Right atrium auricular region (tissue), 2 donors: ENCODE measurements around the gene CTRB1. TPM values are rescaled to one million over a fixed set of nuclear protein-coding genes. Genes with fewer than 3 reads are reported as not detected.

Experiments used
- DNase-seq: peaks from one replicate; pipeline ENCODE4 v3.0.0-alpha.2; 2019; ENCODE audit warnings: low spot score
- H3K27ac ChIP-seq, 2 donors: fragments of 200-600 bp; sonication (generic); 1 replicate in 1 of 2; 2 replicates in 1 of 2; pipeline ENCODE4 v1.5.1; 2016 to 2019
- H3K27me3 ChIP-seq, 2 donors: fragments of 200-600 bp; sonication (generic); one replicate each; pipeline versions ENCODE4 v1.5.1 to v1.6.0; 2017 to 2019
- H3K36me3 ChIP-seq: fragments of 200-600 bp; sonication (generic); one replicate; pipeline ENCODE4 v1.5.1; 2016
- H3K4me1 ChIP-seq, 2 donors: fragments of 200-600 bp; sonication (generic); one replicate each; pipeline versions ENCODE4 v1.5.1 to v1.6.0; 2017 to 2019
- H3K4me3 ChIP-seq, 2 donors: fragments of 200-600 bp; sonication (generic); 1 replicate in 1 of 2; 2 replicates in 1 of 2; pipeline ENCODE4 v1.5.1; 2017 to 2019; ENCODE audit warnings: mild to moderate bottlenecking in 1 of 2, moderate library complexity in 1 of 2
- H3K9me3 ChIP-seq, 2 donors: fragments of 200-600 bp; sonication (generic); one replicate each; pipeline ENCODE4 v1.5.1; 2019
- total RNA-seq, 2 donors: library from RNA; depleted of rRNA; stranded (reverse); fragments of >200 nt; gene quantifications; one replicate each; pipeline ENCODE4 v1.1.0, GENCODE V29; 2016
- TF ChIP-seq, protein P1 (sequence below), 2 donors: fragments of 200-600 bp; sonication (generic); IDR thresholded peaks; one replicate each; pipeline ENCODE4 v1.5.1; 2019; ENCODE audit warnings: antibody characterized with exemption in 2 of 2

Gene CTRB1
- total RNA-seq, 2 donors from 2014 or later = not detected

DNA sequence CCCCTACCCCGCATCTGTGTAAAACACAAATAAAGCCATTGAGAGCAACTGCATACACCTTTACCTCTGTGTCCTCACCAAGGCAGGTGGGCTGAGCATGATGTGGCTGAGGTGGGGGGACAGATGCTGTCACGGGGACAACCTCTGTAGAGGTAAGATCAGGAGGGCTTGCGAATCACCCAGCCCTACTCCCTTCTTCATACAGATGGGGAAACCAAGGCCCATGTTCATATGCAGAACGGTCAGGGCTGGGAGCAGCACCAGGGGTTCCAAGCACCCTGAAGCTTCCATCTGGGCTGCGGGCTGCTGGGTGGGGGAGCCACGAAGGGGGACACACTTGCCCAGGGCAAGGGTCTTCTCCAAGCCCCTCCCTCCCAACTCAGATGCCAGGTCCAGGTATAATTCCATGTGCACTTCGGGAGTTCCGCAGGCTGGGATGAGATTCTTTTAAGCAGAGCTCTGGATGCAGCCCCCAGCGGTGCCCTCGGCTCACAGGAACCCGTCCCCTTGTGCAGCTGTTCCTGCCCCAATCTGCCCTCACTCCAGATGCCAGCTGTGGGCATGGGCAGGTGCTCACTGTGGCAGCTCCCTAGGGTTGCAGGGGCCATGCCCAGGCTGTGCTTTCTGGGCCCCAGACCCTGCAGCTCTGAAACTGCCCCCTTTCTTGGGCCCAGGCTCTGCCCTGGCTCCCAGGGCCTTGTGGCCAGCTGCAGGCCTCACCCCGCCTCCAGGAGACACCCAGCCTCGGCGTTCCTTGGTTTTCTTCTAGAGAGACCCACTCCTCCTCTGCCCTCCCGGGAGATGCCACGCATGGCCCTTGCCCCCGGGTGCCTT is 9.6 kb downstream of the CTRB1 start:
- DNase-seq = no peak
- H3K9me3 ChIP-seq = no peaks in the 10 kb centered on the region
- no peak overlapping the region for H3K4me3 ChIP-seq
- peaks cover 29% of the 10 kb centered on the region for H3K36me3 ChIP-seq
- no peak overlapping the region for H3K27ac ChIP-seq
- TF ChIP-seq, protein P1, sequence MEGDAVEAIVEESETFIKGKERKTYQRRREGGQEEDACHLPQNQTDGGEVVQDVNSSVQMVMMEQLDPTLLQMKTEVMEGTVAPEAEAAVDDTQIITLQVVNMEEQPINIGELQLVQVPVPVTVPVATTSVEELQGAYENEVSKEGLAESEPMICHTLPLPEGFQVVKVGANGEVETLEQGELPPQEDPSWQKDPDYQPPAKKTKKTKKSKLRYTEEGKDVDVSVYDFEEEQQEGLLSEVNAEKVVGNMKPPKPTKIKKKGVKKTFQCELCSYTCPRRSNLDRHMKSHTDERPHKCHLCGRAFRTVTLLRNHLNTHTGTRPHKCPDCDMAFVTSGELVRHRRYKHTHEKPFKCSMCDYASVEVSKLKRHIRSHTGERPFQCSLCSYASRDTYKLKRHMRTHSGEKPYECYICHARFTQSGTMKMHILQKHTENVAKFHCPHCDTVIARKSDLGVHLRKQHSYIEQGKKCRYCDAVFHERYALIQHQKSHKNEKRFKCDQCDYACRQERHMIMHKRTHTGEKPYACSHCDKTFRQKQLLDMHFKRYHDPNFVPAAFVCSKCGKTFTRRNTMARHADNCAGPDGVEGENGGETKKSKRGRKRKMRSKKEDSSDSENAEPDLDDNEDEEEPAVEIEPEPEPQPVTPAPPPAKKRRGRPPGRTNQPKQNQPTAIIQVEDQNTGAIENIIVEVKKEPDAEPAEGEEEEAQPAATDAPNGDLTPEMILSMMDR (IDR thresholded peaks at IDR 0.05) = no peak
- H3K27me3 ChIP-seq = no peaks in the 10 kb centered on the region
- peaks cover 0 to 22% of the 10 kb centered on the region in 2 donors for H3K4me1 ChIP-seq

DNA sequence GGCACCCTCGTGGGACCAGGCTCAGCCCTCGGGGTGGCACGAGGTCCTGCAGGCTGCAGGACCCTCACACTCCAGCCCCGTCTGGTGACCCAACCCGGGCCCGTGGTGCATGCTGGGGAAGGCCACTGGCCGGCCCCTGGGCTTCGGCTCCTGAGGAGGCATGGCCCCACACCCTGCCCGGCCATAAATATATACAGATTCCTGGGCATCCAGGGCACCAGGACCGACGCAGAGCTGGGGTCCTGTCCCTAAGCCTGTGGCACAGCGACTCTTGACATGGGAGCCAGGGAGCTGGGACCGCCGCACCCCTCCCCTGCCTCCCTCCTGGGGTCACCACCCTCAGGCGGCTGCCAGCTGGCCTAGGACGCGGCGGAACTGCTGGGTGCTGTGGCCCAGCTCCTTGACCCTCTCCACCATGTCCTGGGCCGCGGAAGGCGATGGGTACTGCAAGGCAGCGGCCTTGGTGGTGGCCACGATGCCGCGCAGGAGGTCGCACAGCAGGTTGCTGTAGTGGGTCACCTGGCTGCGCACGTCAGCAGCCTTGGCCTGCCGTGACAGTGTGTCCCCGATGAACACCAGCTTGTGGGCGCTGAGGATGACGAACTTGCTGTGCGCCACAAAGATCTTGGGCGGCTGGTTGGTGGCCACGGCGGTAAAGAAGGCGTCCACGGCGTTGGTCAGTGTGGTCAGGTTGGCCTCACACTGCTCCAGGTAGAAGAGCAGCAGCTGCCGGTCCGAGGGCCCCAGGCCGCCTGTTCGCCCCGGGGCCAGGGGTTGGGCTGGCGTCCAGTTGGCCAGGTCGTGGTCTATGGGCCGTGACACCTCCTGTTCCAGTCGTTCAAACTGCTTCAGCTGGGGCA is 10.6 kb downstream of the CTRB1 start:
- peaks cover 35% of the 10 kb centered on the region for H3K36me3 ChIP-seq
- peak overlapping the region; percentile 66 to 78 for H3K27ac ChIP-seq
- no peak for DNase-seq
- no peaks in the 10 kb centered on the region for H3K27me3 ChIP-seq
- no peaks in the 10 kb centered on the region for H3K9me3 ChIP-seq
- no peak overlapping the region for H3K4me3 ChIP-seq
- H3K4me1 ChIP-seq = peaks cover 0 to 32% of the 10 kb centered on the region in 2 donors
- TF ChIP-seq, protein P1 (IDR thresholded peaks at IDR 0.05) = no peak

DNA sequence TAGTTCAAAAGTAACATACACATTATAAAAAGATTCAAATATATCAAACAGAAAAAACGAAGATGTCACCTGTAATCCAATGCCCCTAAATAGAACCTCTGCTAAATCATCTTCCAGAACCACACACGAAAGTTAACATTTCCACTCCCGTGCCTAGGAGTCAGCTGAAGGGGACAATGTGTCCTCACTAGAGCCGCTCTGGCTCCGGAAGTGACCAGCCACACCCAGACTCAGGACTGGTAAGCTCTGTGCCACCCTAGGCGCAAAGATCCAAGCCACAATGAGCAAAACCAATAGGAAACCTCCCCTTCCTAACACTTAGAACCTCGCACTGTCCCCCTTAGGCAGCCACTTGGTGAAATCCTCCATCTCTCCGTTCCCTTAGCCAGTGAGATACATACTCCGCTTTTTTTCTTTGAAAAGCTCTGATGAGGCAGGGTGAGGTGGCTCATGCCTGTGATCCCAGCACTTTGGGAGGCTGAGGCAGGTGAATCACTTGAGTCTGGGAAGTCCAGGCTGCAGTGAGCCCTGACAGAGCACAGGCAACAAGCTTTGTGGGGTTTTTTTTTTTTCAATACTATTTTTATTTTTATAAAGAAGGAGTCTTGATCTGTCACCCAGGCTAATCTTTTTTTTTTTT is 11.8 kb downstream of the CTRB1 start:
- H3K27ac ChIP-seq = peak overlapping the region; percentile 66 to 78
- peaks cover 47% of the 10 kb centered on the region for H3K36me3 ChIP-seq
- H3K9me3 ChIP-seq = no peaks in the 10 kb centered on the region
- DNase-seq = no peak
- no peaks in the 10 kb centered on the region for H3K27me3 ChIP-seq
- H3K4me3 ChIP-seq = no peak overlapping the region
- TF ChIP-seq, protein P1 (IDR thresholded peaks at IDR 0.05) = no peak
- peaks cover 0 to 38% of the 10 kb centered on the region in 2 donors for H3K4me1 ChIP-seq

DNA sequence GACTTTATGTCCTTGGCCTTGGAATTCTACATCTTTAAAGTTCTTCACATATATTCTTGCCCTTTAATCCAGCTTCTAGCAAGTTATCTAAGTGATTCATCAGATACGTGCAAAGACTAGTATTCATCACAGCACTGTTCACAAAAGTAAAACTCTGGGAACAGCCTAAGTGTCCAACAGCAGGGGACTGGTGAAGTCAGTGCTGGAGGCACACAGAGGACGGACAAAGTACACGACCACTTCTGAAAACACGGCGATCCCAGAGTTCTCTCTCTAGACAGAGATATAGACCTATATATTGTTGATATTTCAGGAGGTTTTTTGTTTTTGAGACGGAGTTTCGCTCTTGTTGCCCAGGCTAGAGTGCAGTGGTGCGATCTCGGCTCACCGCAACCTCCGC is 12.8 kb downstream of the CTRB1 start:
- DNase-seq = no peak
- Histone ChIP-seq H3K27ac (no peak overlapping the region), H3K27me3 (no peaks in the 10 kb centered on the region), H3K4me1 (peaks cover 0 to 33% of the 10 kb centered on the region in 2 donors), H3K4me3 (no peak overlapping the region), H3K36me3 (peaks cover 49% of the 10 kb centered on the region), H3K9me3 (no peaks in the 10 kb centered on the region)
- TF ChIP-seq, protein P1 (IDR thresholded peaks at IDR 0.05) = no peak

DNA sequence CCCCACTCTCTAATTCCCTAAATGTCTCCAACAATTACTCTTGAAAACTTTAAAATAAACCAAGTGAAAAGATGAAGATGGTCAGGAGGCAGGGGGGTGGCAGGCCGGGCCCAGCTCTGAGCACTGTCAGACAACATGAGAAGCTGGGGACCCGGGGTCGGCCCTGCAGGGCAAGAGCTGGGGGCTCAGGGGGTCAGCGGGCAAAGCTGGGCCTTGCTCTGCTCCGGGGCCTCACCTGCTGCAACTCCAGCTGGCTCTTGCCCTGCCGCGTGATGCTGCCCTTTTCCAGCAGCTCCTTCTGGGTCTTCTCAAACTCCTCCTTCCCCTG is 14.8 kb downstream of the CTRB1 start:
- Histone ChIP-seq H3K36me3 (peaks cover 44% of the 10 kb centered on the region), H3K9me3 (no peaks in the 10 kb centered on the region), H3K4me1 (peaks cover 0 to 51% of the 10 kb centered on the region in 2 donors), H3K4me3 (no peak overlapping the region), H3K27me3 (no peaks in the 10 kb centered on the region), H3K27ac (peak overlapping the region; percentile 63 to 93)
- TF ChIP-seq, protein P1 (IDR thresholded peaks at IDR 0.05) = no peak
- no peak for DNase-seq
